T-helper 22 cell (primary cell): ENCODE data around the gene SLC25A30.
"Not testable (repeated sequence)": the region's sequence is repeated elsewhere in the genome, so short reads cannot be mapped to it uniquely, and the experiment has no call there.

Source experiments
- DNase-seq: peaks from one replicate; pipeline ENCODE4 v3.0.0-alpha.2; 2020; ENCODE audit warnings: low read depth

SLC25A30 gene

GRCh38 chr13:45432737-45433380, 14.7 kb upstream of the SLC25A30 start:
- DNase-seq, result no peak

GRCh38 chr13:45426056-45426841, 8.1 kb upstream of the SLC25A30 start:
- not testable (repeated sequence) for DNase-seq

GRCh38 chr13:45422731-45423292, 4.6 kb upstream of the SLC25A30 start:
- no peak for DNase-seq

- no peak for DNase-seq
Measured at GRCh38 chr13:45419945-45420344, 1.8 kb upstream of the SLC25A30 start.

DNA sequence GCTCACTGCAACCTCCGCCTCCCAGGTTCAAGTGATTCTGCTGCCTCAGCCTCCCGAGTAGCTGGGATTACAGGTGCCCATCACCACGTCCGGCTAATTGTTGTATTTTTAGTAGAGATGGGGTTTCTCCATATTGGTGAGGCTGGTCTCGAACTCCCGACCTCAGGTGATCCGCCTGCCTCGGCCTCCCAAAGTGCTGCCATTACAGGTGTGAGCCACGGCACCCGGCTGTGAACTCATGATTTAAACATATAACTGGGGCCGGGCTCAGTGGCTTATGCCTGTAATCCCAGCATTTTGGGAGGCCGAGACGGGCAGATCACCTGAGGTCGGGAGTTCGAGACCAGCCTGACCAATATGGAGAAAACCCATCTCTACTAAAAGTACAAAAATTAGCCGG, 1.2 kb upstream of the SLC25A30 start:
- DNase-seq, result not testable (repeated sequence)

- DNase-seq, result no peak
Measured at GRCh38 chr13:45416516-45417128, 1.6 kb downstream of the SLC25A30 start.

GRCh38 chr13:45415112-45415511, 3.1 kb downstream of the SLC25A30 start:
- no peak for DNase-seq

- DNase-seq, result no peak
Measured at GRCh38 chr13:45413826-45414307, 4.3 kb downstream of the SLC25A30 start.

DNA sequence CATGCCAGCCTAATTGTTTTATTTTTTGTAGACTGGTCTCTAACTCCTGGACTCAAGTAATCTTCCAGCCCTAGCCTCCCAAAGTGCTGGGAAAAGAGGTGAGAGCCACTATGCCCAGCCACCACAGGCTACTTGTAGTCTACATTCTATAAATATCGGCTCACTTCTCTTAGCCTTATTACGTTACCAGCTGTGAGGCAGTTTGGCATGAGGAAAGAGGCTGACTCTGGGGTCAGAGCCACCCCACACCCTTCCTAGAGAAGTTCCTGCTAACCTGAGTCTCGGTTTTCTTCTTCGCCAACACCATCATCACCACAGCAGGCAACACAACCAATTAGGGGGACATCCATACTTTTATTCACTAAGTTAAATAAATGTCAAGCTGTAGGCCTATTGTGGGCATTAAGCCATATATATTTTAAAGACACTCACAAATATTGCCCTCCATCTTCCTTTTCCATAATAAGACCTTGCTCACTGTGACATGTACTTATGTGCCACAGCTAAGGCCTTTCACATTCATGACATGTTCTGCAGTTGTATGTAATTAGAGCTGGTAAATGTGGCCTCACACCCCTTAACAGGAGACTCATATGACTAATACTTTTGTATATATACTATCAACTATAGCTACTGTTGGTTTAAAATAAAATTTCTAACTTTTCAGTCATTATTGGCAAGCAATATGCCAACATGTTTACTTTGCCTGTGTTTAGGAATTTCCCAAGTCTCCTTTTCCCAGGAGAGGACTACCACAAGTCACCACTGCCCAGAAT, 5.7 kb downstream of the SLC25A30 start:
- DNase-seq, result no peak

- DNase-seq, result no peak
Measured at GRCh38 chr13:45411631-45412030, 6.5 kb downstream of the SLC25A30 start.

DNA sequence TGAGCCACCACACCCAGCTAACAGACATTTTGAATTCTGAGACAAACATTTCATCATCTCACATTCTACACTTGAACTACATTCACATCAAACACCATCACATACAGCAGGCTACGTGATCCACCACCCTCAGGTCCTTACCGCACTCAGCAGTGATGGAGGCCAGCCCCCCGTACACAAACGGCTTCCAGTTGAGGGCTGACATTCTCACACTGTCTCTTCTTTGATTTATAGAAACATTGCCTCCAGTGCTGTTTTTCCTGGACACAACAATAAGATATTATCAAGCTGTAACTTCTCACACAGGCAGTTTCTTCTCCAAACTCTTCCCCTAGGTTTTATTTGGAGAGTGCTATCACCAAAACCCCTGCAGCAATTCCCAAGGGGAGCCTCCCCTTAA, 7.0 kb downstream of the SLC25A30 start:
- DNase-seq, result no peak

DNA sequence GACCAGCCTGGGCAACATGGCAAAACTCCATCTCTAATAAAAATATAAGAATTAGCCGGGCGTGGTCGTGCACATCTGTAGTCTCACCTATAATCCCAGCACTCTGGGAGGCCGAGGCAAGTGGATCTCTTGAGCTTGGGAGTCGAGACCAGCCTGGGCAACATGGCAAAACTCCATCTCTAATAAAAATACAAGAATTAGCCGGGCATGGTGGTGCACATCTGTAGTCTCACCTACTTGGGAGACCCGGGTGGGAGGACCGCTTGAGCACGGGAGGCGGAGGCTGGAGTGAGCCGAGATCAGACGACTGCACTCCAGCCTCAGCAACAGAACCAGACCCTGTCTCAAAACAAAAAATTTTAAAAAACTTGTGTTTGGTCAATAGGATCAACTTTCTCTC, 7.7 kb downstream of the SLC25A30 start:
- no peak for DNase-seq

- DNase-seq, result no peak
Measured at GRCh38 chr13:45410001-45410400, 8.2 kb downstream of the SLC25A30 start.

DNA sequence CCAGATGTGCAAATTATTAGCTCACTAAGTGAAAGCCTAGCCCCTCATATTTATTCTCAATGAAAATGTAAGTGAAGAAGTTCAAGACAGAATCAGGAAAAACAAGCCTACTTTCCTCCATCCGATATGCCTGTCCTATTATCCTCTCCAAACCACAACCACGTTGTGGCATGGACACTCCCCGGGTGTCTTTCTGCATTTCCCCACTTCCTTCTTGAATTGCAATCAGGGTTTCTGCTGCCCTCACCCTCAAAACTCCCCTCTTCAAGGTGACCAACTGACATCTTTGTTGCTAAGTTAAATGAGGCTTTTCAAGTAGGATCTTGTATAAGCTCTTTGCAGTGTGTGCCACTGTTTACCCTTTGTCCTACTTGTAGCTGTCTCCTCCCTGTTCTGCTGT, 11.8 kb downstream of the SLC25A30 start:
- DNase-seq, result no peak

GRCh38 chr13:45403081-45403480, 15.1 kb downstream of the SLC25A30 start:
- no peak for DNase-seq

GRCh38 chr13:45402641-45403040, 15.5 kb downstream of the SLC25A30 start:
- DNase-seq, result no peak

GRCh38 chr13:45401314-45401713, 16.9 kb downstream of the SLC25A30 start:
- no peak for DNase-seq

DNA sequence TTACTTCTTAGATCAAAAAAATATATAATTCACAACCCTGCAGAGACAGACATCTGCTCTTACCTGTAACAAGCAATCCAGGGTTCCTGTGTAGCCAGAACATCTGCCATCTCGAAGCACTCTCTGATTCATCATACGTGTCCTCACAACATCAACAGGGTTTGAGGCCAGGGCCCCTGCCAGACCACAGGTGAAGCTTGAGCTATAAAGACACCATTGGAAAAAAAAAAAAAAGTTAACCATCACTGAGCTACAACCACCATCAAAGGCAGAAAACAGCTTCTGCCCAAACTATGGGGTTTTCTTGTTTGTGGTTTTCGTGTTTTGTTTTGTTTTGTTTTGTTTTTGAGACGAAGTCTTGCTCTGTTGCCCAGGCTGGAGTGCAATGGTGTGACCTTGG, 19.3 kb downstream of the SLC25A30 start:
- DNase-seq, result peak; percentile 56

- no peak for DNase-seq
Measured at GRCh38 chr13:45396533-45397095, 21.6 kb downstream of the SLC25A30 start.

DNA sequence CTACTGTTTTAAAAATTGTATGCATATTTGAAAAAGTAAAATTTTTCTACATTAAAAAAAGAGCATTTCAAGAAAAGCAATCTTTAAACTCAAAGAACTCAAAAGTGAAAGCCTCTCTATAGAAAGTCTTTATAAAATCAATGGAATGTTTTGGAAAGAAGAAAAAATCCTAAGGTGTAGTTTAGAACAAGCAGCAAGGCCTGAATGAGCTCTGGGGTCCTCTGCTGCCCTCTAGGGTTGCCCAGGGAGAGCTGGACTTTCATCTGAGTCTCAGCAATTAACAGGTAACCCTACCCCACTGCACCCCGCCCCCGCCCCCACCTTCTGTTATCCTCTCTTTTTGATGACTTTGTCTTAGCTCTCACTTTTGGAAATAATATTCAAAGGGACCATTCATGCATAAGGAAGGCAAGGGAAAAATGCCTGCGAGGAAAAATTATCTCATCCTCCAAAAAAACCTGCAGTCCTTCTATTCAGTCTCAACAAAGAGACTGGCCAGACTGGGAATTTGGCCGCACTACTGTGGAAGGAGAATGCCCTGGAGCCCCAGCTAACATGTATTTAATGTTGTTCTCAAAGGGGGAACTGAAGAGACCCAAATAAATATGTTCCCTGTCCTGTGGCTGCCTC, 24.1 kb downstream of the SLC25A30 start:
- no peak for DNase-seq

- DNase-seq, result no peak
Measured at GRCh38 chr13:45392811-45393210, 25.4 kb downstream of the SLC25A30 start.
